SKM-1 (cell line): Measurements from ENCODE around the gene ZNHIT6.

Experiments
- DNase-seq: peaks from one replicate; lab custom pipeline; 2025; ENCODE audit not compliant: unreplicated experiment; lab: John Stamatoyannopoulos, UW

The ZNHIT6 gene

GRCh38 chr1:85623061-85623471 is 85.2 kb downstream of the ZNHIT6 start:
- no peak for DNase-seq

- no peak for DNase-seq
These were observed 86.8 kb downstream of the ZNHIT6 start for GRCh38 chr1:85621430-85621829.

- no peak for DNase-seq
These were observed 90.6 kb downstream of the ZNHIT6 start for GRCh38 chr1:85617633-85618100.

GRCh38 chr1:85616736-85617135 is 91.5 kb downstream of the ZNHIT6 start:
- DNase-seq, result no peak

- DNase-seq, result no peak
These were observed 91.9 kb downstream of the ZNHIT6 start for GRCh38 chr1:85616364-85616705.

GRCh38 chr1:85615586-85616363 is 92.5 kb downstream of the ZNHIT6 start:
- DNase-seq, result no peak

GRCh38 chr1:85612704-85613361 is 95.4 kb downstream of the ZNHIT6 start:
- DNase-seq, result no peak

- DNase-seq, result no peak
These were observed 96.4 kb downstream of the ZNHIT6 start for GRCh38 chr1:85611856-85612255.

GRCh38 chr1:85611425-85611824 is 96.8 kb downstream of the ZNHIT6 start:
- DNase-seq, result no peak

- DNase-seq, result no peak
These were observed 98.3 kb downstream of the ZNHIT6 start for GRCh38 chr1:85609976-85610375.

- DNase-seq, result no peak
These were observed 99.4 kb downstream of the ZNHIT6 start for GRCh38 chr1:85608851-85609250.

GRCh38 chr1:85607921-85608265 is 100.3 kb downstream of the ZNHIT6 start:
- DNase-seq, result no peak

GRCh38 chr1:85607126-85607920 is 100.9 kb downstream of the ZNHIT6 start:
- no peak for DNase-seq

- DNase-seq, result no peak
These were observed 101.8 kb downstream of the ZNHIT6 start for GRCh38 chr1:85606414-85606800.

- DNase-seq, result no peak
These were observed 102.5 kb downstream of the ZNHIT6 start for GRCh38 chr1:85605484-85606413.

GRCh38 chr1:85604298-85604997 is 103.8 kb downstream of the ZNHIT6 start:
- no peak for DNase-seq

GRCh38 chr1:85603086-85603880 is 105.0 kb downstream of the ZNHIT6 start:
- DNase-seq, result no peak

- DNase-seq, result no peak
These were observed 105.7 kb downstream of the ZNHIT6 start for GRCh38 chr1:85602571-85602970.

GRCh38 chr1:85601901-85602300 is 106.3 kb downstream of the ZNHIT6 start:
- DNase-seq, result no peak
